Stimulated activated CD4-positive, alpha-beta T cell treated with anti-CD3 and anti-CD28 coated beads, Interleukin-1b, Interleukin-23, amount 100 ng/mL, for 24 hours (primary cell): Measurements from ENCODE around the gene IQCK.

ENCODE experiments used
- DNase-seq, 4 experiments: peaks; one replicate each; pipeline ENCODE4 v3.0.0-alpha.2; 2020; ENCODE audit warnings: low read depth in 4 of 4, low spot score in 1 of 4

Gene IQCK

DNA sequence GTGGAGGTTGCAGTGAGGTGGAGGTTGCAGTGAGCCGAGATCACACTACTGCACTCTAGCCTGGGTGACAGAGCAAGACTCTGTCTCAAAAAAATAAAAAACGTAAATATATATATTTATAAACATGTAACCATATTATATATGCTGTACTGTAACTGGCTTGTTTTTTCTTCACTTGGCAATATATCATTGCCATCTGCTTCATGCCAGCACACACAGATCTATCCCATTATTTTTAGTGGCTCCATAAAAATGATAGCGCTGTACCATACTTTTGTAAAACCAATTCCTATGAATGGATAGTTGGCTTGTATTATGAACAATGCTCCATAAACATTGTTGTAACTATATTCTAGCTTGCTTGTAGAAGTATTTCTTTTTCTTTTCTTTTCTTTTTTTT, 117.1 kb downstream of the IQCK start:
- no peak for DNase-seq

DNA sequence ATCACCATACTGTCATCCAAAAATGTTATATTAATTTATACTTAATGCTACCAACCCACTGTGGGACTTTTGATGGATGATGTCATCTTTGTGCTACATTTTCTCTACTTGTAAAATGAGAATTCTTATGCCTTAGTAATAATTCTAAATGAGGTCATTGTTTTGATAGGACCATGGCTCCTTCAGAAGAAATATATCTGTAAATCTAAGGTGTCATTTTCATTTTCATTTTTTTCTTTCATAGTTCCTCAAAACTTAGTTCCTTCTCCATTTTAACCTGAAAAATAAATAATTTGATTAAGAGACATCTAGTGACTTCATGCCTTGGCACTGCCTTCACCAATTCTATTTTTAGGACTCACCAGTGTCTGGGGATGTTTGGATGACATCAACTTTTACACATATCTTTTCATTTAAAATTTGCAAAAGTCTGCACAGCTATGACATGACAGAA, 117.9 kb downstream of the IQCK start:
- no peak for DNase-seq

DNA sequence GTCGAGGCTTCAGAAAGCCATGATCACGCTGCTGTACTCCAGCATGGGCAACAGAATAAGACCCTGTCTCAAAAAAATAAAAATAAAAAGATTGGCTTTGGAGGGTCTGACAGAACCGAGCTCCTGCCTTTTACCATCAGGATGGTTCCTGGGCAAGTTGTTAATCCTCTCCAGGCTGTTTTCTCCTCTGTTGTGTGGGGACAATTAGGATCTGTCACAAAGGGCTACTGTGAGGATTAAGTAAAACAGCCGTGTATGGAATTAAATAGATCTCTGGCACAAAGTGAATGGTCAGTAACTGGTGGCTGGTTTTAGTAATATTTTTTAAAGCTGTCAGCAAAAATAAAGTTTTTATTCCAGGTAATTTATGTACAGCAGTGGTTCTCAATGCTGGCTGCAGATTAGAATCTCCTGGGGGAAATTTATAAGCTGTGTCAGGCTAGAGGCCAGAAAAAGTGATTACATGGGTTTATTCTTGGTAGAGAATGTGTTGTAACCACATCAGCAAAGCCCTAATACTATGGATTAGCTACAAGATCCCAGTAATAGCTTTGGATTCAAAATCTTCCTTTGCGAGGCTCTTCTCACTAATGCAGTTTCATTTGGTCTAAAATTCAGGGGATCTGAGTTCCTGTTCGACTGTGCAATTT, 119.4 kb downstream of the IQCK start:
- no peak for DNase-seq

DNA sequence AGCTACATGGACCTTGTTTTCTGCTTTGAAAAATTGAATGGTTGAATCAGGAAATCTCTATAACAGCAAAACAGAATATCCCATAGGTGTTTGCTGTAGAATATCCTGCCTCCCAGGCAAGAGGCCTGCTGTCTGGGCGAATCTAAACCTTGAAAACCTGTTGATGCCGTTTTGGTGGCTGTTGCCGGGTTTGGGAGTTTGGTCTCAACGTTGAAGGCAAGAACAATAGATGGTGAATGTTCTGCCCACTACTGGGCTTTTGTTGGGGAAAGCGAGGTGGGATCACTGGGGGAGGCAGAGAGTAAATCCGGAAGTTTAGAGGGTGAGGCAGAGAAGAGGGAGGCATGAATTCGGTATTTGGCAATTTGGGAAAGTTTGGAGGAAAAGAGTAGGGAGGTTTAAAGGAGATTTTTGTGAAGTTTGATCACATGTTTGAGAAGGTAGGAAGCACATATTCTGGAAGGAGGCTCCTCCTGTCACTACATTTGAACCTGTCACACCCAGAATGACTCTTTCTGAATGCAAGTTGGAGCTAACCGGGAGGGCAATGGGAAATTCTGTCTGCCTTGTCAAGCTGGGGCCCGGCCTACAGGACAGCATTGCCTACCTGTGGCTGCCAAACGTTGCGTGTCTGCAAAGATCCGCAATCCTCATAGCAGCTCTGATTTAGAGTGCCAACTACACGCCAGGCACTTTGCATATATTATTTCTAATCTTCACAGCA, 120.1 kb downstream of the IQCK start:
- no peak for DNase-seq

DNA sequence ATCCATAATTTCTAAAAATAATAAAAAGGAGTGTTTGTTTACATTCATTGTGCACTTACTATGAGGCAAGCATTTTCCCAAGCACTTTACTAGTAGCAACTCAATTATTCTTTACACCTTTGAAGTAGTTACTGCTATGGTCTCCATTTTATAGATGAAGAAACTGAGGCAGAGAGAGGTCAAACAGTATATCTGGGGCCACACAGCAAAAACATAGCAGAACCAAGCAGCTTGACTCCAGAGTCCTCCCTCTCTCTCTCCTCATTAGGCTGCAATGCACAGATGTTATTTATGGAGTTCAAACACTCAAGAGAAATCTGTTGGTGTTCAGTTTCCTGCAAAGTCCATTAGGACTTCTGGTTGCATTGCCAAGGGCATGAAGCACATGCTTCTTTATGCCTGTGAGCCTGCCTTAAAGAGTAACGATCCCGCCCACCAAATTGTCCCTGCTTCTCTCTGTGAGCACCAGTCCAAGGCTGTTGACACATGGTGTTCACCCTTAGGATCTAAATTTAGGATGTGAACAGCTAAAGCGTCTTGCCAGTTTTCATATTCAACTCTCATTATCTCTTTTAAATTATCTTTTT, 122.5 kb downstream of the IQCK start:
- no peak for DNase-seq

DNA sequence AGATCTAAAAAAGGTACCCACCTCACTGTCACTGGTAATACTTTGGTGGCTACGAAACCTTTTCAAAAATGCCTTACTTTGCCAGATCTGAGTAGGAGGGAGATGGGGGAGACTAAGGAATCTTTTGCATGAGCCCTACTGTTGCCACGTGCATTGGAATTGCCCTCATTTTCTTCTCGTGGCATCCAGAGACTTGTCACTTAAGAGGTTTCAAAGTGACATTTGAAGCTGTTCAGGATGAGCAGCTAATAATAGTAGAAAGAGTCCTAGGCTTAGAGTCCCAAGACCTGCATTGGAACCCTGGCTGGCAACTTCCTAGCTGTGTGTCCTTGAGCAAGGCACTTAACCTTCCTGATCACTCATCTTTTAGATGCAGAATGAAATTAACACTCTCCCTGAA, 123.1 kb downstream of the IQCK start:
- DNase-seq = no peak

DNA sequence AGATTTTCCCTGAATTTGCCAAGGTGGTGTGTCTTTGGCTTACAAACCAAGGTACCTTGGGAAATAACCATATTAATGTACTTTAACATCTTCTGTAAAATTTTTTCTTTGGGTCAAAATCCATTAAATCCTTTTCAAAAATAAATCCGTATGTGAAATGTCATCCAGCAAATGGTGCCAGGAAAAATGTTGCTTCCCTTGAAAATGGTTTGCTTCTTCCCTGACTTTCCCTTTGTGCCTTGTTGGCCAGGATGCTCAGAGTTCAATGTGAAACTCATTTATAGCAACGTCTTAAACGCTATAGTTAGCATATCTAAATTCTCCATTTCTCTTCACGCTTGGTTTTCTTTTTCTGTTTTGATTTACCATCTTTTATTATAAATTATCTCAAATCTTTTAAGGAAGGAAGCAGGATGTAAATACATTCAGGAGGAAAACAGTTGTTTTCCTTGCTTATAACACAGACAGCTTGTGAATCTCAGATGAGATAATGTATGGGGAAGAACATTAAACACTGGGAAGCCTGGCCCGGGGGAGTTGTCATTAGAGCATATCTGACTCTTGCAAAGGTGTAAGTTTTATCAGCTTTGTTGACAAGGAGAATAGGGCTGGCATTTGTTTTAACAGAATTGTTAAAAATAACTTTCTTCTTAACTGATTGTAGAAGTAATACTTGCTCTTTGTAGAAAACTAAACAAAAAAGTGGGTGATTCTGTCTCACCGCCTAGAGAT, 124.5 kb downstream of the IQCK start:
- DNase-seq = no peak

DNA sequence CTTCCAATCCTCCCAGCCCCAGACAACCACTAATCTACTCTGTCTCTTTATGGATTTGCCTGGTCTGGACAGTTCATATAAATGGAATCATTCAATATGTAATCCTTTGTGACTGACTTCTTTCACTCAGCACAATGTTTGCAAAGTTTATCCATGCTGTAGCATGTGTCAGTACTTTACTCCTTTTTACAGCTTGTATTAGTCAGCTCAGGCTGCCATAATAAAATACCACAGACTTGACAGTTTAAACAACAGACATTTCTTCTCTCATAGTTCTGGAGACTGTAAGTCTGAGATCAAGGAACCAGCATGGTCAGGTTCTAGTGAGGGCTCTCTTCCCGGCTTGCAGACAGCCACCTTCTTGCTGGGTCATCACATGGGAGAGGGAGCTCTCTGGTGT, 125.3 kb downstream of the IQCK start:
- DNase-seq = no peak

DNA sequence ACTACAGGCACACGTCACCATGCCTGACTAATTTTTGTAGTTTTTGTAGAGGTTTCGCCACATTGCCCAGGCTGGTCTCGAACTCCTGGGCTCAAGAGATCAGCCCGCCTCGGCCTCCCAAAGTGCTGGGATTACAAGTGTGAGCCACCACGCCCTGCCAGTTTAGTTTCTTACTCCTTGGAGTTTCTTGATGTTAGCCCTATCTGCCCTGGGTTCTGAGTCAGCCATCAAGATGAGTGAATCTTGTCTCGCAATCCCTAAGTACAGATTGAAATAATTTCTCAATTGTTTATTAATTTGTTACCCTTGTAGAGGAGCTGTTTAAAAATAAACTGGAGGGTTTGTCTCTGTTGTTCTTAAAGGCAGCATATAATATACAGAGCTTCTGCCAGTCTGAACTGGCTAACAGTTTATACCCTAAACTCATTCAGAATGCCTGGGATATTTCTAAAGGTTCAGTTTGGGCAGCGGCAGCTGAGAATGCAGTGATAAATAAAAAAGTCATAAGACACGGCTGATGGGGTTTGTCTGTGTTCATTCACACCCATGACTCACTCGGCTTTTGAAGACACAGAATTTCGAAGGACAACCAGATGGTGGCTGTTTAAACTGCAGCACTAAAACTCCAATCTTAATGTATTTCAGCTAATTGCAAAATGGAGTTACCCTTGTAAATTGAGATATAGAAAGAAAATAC, 127.0 kb downstream of the IQCK start:
- no peak for DNase-seq

DNA sequence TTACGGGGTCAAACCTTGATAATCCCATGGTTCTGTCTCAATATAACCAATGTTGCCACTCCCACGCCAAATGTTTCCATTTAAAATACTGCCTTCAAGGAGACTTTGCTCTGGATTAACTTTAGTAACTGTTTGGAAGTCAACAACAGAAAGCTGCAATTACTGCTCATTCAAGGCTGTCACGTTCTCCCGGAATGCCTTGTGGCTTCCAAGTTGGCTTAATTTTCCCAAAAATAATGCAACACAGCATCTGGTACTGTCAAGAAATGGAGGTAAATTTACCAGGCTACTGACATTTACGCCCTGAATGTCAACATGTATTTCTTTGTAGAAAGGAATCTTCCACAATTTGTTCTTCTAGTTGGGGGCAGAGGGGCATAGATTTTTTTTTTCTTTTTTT, 128.4 kb downstream of the IQCK start:
- DNase-seq = no peak

DNA sequence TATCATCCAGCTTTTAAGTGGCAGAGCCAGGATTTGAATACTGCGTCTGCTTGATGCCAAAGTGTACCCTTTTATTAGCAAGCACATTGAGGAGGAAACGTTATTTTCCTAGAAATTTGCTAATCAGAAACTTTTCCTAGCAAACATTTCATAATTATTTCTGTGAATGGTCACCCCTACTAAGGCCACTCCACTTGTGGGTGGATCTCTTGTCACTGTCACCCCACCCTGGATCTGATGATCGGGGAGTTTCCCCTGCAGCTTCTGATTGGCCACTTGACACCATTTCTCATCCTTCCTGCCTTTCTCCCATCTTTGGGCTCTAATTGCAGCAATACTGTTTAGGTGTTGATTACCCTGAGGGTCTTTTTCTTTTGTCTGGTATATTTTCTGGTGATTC, 130.7 kb downstream of the IQCK start:
- DNase-seq = no peak

DNA sequence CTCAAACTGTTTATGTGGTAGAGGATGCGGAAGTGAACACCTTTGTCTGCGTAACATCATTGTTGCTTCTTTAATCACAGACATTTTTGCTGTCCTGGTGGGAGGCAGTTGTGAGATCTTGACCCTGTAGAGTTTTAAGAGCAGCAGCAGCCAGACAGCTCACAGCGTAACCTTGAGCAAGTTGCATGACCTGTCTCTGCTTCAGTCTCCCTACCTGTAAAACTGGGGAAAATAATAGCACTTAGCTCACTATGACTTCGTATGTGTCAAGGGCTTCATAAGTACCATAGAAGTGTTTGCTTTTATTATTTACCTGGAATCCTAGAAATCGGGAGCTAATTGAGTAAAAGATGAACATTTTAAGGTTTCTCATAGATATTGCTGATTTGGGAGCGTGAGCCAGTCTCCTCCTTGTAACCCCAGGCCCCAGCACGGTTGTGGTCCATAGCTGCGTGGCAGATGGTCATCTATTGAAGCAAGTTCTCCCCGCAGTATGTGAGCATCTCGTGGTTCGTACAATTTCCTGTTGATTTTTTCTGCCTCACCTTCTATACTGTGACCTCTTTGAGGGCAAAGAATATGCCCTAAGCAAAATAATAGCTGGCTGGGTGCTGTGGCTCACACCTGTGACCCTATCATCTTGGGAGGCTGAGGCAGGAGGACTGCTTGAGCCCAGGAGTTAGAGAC, 132.2 kb downstream of the IQCK start:
- no peak for DNase-seq

DNA sequence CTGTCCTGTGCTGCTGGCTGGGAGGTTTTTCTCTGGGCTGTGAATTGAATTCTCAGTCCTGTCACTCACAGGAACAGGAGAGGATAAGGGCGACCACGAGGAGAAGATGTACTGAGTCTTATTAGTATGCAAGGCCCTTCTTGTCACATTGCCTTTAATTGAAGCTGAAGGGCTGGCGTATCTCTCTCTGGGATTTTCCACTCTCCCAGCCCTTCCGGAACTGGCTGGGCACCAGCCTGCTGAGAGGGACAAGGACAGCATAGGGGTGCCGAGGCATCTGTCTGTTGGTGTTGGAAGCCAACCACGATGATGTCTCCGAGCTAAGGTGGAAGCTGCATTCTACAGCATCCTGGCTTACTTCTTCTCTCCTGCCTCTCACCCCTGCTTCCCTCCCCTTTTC, 133.4 kb downstream of the IQCK start:
- DNase-seq = no peak

DNA sequence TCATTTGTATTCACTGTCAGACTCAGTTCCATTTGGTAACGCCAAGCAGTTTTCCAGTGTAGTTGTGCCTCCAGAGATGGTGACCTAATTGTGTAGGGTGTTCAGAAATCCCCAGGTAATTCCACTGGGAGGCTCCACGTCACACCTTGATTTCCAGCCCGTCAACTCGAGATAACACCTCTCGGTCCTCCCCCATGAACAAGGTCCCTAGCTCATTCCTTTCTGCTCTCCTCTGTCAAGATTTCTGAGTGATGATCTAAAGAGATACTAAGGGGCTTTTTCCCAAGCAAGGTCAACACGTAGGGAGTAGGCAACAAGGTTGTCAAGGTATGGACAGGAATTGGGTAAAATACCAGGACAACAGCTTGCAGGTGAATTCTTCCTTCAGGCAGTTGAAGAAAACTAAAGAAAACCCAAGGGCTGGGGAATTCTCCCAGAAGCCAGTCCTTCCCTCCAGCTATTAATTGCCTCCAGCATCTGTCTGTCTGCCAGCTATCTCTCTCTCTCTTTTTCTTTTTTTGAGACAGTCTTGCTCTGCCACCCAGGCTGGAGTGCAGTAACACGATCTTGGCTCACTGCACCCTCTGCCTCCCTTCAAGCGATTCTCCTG, 135.2 kb downstream of the IQCK start:
- no peak for DNase-seq

DNA sequence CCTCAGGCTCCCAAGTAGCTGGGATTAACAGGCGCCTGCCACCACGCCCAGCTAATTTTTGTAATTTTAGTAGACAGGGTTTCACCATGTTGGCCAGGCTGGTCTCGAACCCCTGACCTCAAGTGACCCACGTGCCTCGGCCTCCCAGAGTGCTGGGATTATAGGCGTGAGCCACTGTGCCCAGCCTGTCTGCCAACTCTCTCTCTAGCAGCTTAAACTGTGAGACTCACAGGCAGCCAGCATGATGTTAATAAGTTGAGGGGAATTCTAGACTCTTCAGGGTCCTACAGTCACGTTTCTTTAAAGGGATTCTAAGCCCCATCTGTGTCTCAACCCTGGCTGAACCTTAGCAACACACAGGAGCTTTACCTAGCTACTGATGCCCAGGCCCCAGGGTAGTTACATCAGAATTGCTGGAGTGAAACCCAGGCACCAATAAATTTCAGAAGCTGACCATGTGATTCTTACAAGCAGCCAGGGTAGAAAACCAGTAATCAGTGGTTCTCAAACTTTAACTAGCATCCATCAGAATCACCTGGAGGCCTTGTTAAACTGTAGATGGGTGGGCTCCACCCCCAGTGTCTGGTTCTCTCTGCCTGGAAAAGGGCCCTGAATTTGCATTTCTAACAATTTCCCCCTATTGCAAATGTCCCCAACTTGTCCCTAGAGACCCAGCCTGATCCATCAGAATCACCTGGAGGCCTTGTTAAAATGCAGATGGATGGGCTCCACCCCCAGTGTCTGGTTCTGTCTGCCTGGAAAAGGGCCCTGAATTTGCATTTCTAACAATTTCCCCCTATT, 135.9 kb downstream of the IQCK start:
- no peak for DNase-seq

DNA sequence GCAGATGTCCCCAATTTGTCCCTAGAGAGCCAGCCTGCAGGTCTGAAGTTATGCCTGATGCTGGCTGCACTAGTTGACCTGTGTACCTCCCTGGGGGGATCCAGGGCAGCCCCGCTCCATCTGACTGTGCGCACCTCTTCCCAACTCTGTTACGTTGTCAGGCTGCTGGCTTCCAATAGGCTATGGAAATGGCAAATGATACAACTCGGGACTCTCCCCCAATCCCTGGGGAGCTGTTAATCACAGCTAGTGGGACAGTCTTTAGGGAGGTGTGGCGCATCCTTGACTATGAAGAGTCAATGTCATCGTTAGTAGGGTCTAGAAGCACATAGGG, 136.4 kb downstream of the IQCK start:
- no peak for DNase-seq

DNA sequence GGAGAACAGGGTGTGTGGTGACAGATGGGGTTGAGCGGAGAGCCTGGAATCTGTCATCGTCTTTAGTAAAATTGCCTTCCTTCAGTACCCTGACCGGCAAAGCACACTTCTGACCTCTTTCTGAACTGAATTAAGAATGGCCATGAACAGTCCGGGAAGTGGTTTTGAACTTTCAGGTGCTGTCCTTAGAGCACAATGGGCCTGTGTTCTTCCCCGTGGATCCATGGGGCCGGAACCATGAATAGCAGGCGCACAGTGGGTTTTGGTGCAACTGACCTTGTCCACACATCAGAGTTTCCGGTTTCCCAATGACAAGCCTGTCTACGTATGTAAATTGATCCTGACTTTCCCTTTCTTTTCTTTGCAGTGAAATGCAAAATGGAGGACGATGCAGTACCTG, 138.0 kb downstream of the IQCK start:
- DNase-seq = no peak

DNA sequence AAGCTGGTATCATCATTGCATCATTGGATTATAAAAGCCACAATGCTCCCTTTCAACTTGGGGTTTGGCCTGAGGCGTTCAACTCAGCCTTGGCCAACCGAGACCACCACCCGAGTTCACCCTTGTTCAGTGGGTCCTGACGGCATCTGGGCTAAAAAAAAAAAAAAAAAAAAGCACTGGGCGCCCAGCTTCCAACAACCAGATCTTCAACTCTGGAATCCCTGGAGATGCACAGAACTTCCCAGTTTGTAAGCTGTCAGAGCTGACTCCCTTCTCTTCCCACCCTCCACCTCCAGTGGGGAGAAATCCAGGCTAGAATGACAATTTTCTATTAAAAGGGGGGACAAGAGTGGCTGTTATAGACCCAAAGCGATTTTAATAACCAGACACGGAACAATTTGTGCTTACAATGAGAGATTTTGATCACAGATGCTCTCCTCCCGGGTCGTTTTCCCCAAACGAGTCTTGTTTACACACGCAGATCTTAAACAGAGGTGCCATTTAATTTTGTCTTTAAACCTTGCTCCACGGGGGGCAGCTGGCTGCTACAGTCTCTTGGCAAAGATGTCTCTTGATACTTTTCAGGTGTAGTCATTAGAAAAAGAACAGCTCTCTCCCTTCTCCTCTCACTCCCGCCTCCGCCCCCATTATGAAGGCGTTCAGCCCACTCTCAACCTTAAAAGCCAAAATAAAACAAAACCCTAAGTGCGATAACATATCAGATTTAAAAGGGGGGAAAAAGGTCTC, 139.7 kb downstream of the IQCK start:
- DNase-seq = no peak
